AG04450 (cell line): Measurements from ENCODE around the gene ANO1. TPM values are rescaled to one million over a fixed set of nuclear protein-coding genes. Genes with fewer than 3 reads are reported as not detected.

ENCODE experiments used
- CTCF ChIA-PET: fragments of 300-600, 350-600 bp; formaldehyde crosslinking; extraction: SDS; loops from one replicate; lab custom pipeline; 2022; ENCODE audit warnings: antibody characterized with exemption, inconsistent platforms; lab: Charles Lee
- POLR2A ChIA-PET: fragments of 350-600 bp; formaldehyde crosslinking; extraction: SDS; loops from one replicate; lab custom pipeline; 2021; ENCODE audit warnings: antibody characterized with exemption, inconsistent platforms; lab: Yijun Ruan, JAX
- DNase-seq: peaks from one replicate; pipeline ENCODE4 v3.0.0-alpha.2; 2011; ENCODE audit warnings: low read depth, low spot score
- H3K27ac ChIP-seq: one replicate; pipeline ENCODE4 v1.5.1; 2012; ENCODE audit warnings: low read depth, low read length, control low read depth
- H3K27me3 ChIP-seq: one replicate; pipeline ENCODE4 v1.6.0; 2012; ENCODE audit warnings: low read length; ENCODE audit not compliant: control insufficient read depth, insufficient read depth
- H3K4me3 ChIP-seq: 2 replicates; pipeline ENCODE4 v1.5.1; 2011; ENCODE audit warnings: mild to moderate bottlenecking, low read depth, low read length, control low read depth
- H3K9me3 ChIP-seq: 2 replicates; pipeline ENCODE4 v1.5.1; 2012; ENCODE audit warnings: low read length; ENCODE audit not compliant: control insufficient read depth, insufficient read depth
- polyA plus RNA-seq: library from polyadenylated mRNA; depleted of rRNA; stranded (reverse); fragments of >200 nt; gene quantifications from 2 replicates; pipeline ENCODE4 v1.2.3, GENCODE V29; 2011; rRNA removed
- small RNA-seq: library from RNA; depleted of rRNA; stranded (forward); fragments of <200 nt; gene quantifications from one replicate; pipeline ENCODE3, GENCODE V24; 2012; ENCODE audit warnings: low read depth; ENCODE audit not compliant: insufficient read length
- TF ChIP-seq, protein P1 (sequence below): IDR thresholded peaks from 2 replicates; pipeline ENCODE4 v1.5.1; 2011; ENCODE audit warnings: low read depth, low read length, control low read depth, inconsistent platforms

The ANO1 gene
- polyA plus RNA-seq, 1 experiment, result 10.3 TPM

DNA sequence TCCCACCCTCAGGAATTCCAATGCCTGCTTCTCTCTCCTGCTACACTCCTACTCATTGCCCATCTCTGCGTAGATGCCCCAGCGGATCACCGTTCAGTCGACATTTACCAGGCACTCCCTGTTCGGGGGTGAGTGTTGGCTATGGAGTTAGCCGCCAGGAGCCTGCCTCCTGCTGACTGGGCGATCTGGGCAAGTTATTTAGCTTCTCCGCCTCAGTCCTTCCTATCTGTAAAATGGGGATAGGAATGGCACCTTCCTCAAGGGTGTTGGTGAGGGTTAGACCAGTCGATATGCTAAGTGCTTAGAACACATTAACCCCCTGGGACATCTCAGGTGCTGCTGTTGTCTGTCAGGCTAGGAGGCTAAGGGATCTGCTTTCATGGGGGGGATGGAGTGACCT lies 155.8 kb downstream of the ANO1 start:
- no peak overlapping the region for H3K4me3 ChIP-seq
- no peak for DNase-seq
- peaks cover 15% of the 10 kb centered on the region for H3K27me3 ChIP-seq
- TF ChIP-seq, protein P1, sequence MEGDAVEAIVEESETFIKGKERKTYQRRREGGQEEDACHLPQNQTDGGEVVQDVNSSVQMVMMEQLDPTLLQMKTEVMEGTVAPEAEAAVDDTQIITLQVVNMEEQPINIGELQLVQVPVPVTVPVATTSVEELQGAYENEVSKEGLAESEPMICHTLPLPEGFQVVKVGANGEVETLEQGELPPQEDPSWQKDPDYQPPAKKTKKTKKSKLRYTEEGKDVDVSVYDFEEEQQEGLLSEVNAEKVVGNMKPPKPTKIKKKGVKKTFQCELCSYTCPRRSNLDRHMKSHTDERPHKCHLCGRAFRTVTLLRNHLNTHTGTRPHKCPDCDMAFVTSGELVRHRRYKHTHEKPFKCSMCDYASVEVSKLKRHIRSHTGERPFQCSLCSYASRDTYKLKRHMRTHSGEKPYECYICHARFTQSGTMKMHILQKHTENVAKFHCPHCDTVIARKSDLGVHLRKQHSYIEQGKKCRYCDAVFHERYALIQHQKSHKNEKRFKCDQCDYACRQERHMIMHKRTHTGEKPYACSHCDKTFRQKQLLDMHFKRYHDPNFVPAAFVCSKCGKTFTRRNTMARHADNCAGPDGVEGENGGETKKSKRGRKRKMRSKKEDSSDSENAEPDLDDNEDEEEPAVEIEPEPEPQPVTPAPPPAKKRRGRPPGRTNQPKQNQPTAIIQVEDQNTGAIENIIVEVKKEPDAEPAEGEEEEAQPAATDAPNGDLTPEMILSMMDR, result no peak
- ChIA-PET POLR2A (no interaction called here), CTCF (no interaction called here)
- H3K27ac ChIP-seq, result no peak overlapping the region
- peaks cover 3% of the 10 kb centered on the region for H3K9me3 ChIP-seq

Small RNAs within 50 kb of the gene (small RNA-seq; reads per million reads assigned to genes)
- not detected for gene RNU6-1175P

Other genes with a start within 250 kb of the ANO1 start
- gene FADD, start 125.0 kb downstream of the ANO1 start, polyA plus RNA-seq, result 29.3 and 35.8 TPM in 2 replicates
- 32.9 and 39.9 TPM in 2 replicates for gene PPFIA1, start 192.4 kb downstream of the ANO1 start, polyA plus RNA-seq